GM21528 (cell line): ENCODE data around the gene TAC4.
"Not testable (repeated sequence)": the region's sequence is repeated elsewhere in the genome, so short reads cannot be mapped to it uniquely, and the experiment has no call there.

Source experiments
- ATAC-seq: cut with Tn5 transposase; IDR thresholded peaks from one replicate; pipeline ENCODE4 v1.9.1; 2021; ENCODE audit warnings: mild to moderate bottlenecking, moderate library complexity; ENCODE audit not compliant: unreplicated experiment, low FRiP score

Gene TAC4

GRCh38 chr17:49846938-49847712 is 744 bp downstream of the TAC4 start:
- ATAC-seq: no peak

GRCh38 chr17:49845321-49845720 is 2.5 kb downstream of the TAC4 start:
- ATAC-seq: no peak

GRCh38 chr17:49843774-49844350 is 4.0 kb downstream of the TAC4 start:
- no peak for ATAC-seq

DNA sequence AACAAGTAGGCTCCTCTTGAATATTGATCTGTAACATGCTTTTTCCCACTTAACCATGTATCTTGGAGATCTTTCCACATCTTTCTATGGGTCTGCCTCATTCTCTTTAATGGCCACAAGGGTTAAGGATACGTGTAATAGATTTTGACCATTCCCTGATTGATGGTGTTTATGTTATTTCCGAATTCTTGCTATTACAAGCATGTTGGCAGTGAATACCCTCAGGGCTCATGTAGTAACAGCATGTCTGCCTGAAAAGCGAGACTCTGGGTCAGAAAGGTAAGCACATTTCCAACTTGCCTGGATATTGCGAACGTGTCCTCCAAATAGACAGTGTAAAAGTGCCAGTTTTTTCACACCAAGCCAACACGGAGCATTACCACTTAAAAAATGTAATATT is 5.0 kb downstream of the TAC4 start:
- ATAC-seq: no peak

GRCh38 chr17:49842371-49842770 is 5.5 kb downstream of the TAC4 start:
- no peak for ATAC-seq

DNA sequence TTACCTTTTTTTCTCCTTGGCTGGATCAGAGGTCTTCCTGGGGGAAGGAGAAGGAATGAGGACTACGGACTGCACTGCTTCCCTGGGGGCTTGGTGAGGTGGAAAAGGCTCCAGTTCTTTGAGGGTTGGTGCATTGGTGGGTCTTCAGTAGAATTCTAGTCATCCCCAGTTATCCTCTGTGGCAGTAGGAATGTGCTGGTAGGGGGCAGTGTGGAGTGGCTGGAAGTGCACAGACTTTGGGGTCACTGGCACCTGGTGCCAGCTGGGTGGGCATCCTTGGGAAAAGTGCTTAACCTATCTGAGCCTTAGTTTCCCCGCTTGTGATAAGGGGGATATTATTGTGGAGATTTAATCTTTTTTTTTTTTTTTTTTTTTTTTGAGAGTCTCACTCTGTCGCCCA is 6.3 kb downstream of the TAC4 start:
- ATAC-seq: no peak

GRCh38 chr17:49839455-49839854 is 8.4 kb downstream of the TAC4 start:
- ATAC-seq: no peak

- ATAC-seq: no peak
Observed at GRCh38 chr17:49836111-49837030, 11.5 kb downstream of the TAC4 start.

DNA sequence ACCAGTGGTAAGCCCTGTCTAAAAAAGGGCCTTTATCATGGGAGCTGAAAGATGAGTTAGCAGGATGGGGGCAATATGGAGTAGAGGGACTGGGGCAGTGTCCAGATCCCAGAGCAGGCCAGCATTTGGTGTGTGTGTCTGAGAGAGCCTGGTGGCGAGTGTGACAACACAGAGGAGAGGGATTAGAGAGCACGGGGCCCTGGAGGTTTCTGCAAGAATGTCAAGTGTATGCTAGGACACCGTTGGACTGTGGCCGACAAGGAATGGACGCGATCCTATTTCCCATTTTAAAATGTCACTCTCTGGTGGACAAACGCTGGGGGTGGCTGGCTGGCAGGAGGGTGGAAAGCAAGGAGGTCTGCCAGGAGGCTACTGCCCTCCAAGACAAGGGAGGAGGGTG is 12.4 kb downstream of the TAC4 start:
- ATAC-seq: no peak

- ATAC-seq: no peak
Observed at GRCh38 chr17:49834118-49834743, 13.6 kb downstream of the TAC4 start.

GRCh38 chr17:49832840-49833599 is 14.8 kb downstream of the TAC4 start:
- no peak for ATAC-seq

- no peak for ATAC-seq
Observed at GRCh38 chr17:49830605-49831004, 17.3 kb downstream of the TAC4 start.

- ATAC-seq: no peak
Observed at GRCh38 chr17:49829026-49829425, 18.8 kb downstream of the TAC4 start.

- ATAC-seq: not testable (repeated sequence)
Observed at GRCh38 chr17:49828325-49828724, 19.5 kb downstream of the TAC4 start.

DNA sequence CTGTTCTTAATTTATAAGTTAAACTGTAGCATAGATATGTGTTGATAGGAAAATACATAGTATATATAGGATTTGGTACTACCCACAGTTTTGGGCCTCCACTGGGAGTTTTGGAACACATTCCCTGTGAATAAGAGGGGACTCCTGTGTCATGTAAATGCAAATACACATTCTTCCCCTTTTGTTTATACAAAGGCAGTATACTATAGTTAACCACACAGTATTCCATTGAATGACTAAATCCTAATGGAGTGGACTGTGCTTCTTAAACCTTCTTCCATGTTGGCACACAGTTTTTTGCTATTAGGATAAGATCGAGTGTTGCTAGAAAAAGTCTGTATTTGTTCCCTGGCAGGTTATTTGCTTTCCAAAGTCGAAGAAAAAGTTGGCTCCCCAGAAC is 22.2 kb downstream of the TAC4 start:
- ATAC-seq: no peak

- no peak for ATAC-seq
Observed at GRCh38 chr17:49823614-49824013, 24.3 kb downstream of the TAC4 start.

GRCh38 chr17:49822829-49823228 is 25.0 kb downstream of the TAC4 start:
- ATAC-seq: no peak

DNA sequence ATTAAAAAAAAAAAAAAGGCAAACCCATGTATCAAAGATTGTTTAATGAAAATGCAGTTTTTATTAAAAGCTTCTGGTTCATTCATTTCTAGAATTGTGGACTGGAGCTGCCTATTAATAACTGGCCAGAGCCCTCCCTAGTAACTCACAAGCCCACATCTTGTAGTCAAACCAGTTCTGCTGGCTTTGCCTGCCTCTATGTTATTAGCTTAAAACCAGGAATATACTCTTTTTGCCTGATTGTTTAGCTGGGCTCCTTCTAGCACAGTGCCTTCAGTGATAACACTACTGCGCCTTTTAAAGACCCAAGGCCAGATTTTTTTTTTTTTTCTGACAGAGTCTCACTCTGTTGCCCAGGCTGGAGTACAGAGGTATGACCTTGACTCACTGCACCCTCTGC is 26.0 kb downstream of the TAC4 start:
- ATAC-seq: no peak

GRCh38 chr17:49821466-49821865 is 26.4 kb downstream of the TAC4 start:
- ATAC-seq: no peak

- no peak for ATAC-seq
Observed at GRCh38 chr17:49820773-49821172, 27.1 kb downstream of the TAC4 start.
